ENCODE data around the gene USP36.

DNA sequence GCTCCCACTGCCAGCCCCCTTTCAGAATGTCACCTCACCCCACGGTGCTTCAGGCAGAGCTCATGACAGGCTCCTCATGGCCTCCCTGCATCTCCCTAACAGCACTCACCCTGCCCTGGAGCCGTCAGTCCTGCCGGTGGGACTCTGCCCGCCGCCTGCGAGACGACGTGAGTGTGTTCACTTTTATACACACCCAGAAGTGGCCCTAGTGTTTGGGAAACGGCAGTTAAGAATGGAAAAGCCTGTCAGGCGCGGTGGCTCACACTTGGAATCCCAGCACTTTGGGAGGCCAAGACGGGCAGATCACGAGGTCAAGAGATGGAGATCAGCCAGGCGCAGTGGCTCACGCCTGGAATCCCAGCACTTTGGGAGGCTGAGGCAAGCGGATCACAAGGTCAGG is 46.2 kb downstream of the USP36 start:
- TF ChIP-seq SUZ12 (IDR thresholded peaks at IDR 0.05; ENCODE audit: extremely low read depth, insufficient read depth, insufficient read length), result no peak
- no peak for TF ChIP-seq YY1 (IDR thresholded peaks at IDR 0.05; ENCODE audit: insufficient read depth, insufficient read length)
